Body of pancreas (tissue), 4 donors: ENCODE data around the gene FBXO38. TPM values are rescaled to one million over a fixed set of nuclear protein-coding genes. Genes with fewer than 3 reads are reported as not detected.

Experiments
- ATAC-seq: fragments of 150-250 bp; one replicate; pipeline ENCODE4 v1.9.1; 2016
- DNase-seq, 4 donors: peaks; one replicate each; pipeline ENCODE4 v3.0.0-alpha.2; 2019
- H3K27ac ChIP-seq, 4 donors: fragments of 200-600 bp; sonication (generic); 1 replicate in 3 of 4; 2 replicates in 1 of 4; pipeline versions ENCODE4 v1.5.1 to v1.6.1; 2016 to 2019; ENCODE audit warnings: mild to moderate bottlenecking in 1 of 4, mixed read lengths in 1 of 4, moderate library complexity in 1 of 4
- H3K27me3 ChIP-seq, 2 donors: fragments of 200-600 bp; sonication (generic); one replicate each; pipeline ENCODE4 v1.6.0; 2016; ENCODE audit warnings: mild to moderate bottlenecking in 1 of 2
- H3K36me3 ChIP-seq, 2 donors: fragments of 200-600 bp; sonication (generic); replicated peaks in 1 of 2; 2 replicates each; pipeline ENCODE4 v1.5.1; 2016; ENCODE audit warnings: low read depth in 2 of 2; ENCODE audit not compliant: insufficient read depth in 1 of 2
- H3K4me1 ChIP-seq: fragments of 200-600 bp; sonication (generic); one replicate; pipeline ENCODE4 v1.6.0; 2016
- H3K4me3 ChIP-seq, 2 donors: fragments of 200-600 bp; sonication (generic); 1 replicate in 1 of 2; 2 replicates in 1 of 2; pipeline ENCODE4 v1.5.1; 2016 to 2019
- H3K9me3 ChIP-seq, 3 donors: fragments of 200-600 bp; sonication (generic); 1 replicate in 2 of 3; 2 replicates in 1 of 3; pipeline ENCODE4 v1.5.1; 2016
- POLR2A ChIP-seq, 3 donors: fragments of 450-650 bp; IDR thresholded peaks; one replicate each; pipeline ENCODE4 v1.6.1; 2016; ENCODE audit warnings: antibody characterized with exemption in 3 of 3, mild to moderate bottlenecking in 2 of 3
- WGBS, 2 donors: methylation state at CpG; one replicate each; pipeline ENCODE4 v1.1.5; 2017; 5-methylcytosine and 5-hydroxymethylcytosine counted together
- intact Hi-C: fragments of 100-400 bp; cut with DNase I; formaldehyde crosslinking; loops from one replicate; pipeline ENCODE4 v1.15.1; 2023
- total RNA-seq, 2 donors: library from RNA; depleted of rRNA; stranded (reverse); fragments of >200 nt; gene quantifications; one replicate each; pipeline ENCODE4 v1.1.0, GENCODE V29; 2016
- TF ChIP-seq, protein P1 (sequence below), 7 experiments: fragments of 450-650 bp in 4 of 7; fragments of 200-600 bp in 3 of 7; sonication (generic) in 3 of 7; IDR thresholded peaks; one replicate each; pipeline ENCODE4 v1.5.1; 2016 to 2019; ENCODE audit warnings: antibody characterized with exemption in 7 of 7

FBXO38 gene
- total RNA-seq, 2 donors from 2014 or later: 37.9 to 45.7 TPM

DNA sequence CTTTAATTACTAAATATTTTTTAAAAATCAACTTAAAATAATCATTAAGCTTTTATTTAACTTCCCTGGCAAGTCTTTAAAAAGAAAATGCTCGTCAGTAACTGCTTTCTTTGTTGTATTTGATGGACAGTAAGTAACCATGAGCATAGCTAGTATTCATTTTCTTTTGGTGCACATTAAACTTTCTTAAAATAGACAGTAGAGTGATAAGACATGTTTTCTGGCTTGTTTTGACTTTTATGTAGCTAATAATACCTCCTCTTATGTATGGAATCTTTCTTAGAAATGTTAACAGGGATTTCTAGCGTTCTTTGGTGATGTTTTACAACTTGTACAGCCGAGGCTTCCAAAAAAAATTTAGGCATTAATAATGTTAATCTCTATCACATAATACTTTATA is 22.6 kb downstream of the FBXO38 start:
- H3K9me3 ChIP-seq: no peaks in the 10 kb centered on the region
- no peak for ATAC-seq
- DNase-seq: no peak
- no peak overlapping the region for H3K4me3 ChIP-seq
- H3K27me3 ChIP-seq: no peaks in the 10 kb centered on the region
- intact Hi-C loops: no loop called here
- H3K36me3 ChIP-seq: peaks cover 7 to 36% of the 10 kb centered on the region in 2 donors
- 88 to 90% methylated on average over 3 of the region's 3 CpGs for WGBS, 2 donors
- H3K4me1 ChIP-seq: no peaks in the 10 kb centered on the region
- TF ChIP-seq POLR2A (IDR thresholded peaks at IDR 0.05): no peak
- TF ChIP-seq, protein P1, sequence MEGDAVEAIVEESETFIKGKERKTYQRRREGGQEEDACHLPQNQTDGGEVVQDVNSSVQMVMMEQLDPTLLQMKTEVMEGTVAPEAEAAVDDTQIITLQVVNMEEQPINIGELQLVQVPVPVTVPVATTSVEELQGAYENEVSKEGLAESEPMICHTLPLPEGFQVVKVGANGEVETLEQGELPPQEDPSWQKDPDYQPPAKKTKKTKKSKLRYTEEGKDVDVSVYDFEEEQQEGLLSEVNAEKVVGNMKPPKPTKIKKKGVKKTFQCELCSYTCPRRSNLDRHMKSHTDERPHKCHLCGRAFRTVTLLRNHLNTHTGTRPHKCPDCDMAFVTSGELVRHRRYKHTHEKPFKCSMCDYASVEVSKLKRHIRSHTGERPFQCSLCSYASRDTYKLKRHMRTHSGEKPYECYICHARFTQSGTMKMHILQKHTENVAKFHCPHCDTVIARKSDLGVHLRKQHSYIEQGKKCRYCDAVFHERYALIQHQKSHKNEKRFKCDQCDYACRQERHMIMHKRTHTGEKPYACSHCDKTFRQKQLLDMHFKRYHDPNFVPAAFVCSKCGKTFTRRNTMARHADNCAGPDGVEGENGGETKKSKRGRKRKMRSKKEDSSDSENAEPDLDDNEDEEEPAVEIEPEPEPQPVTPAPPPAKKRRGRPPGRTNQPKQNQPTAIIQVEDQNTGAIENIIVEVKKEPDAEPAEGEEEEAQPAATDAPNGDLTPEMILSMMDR (IDR thresholded peaks at IDR 0.05): no peak
- no peak overlapping the region for H3K27ac ChIP-seq

DNA sequence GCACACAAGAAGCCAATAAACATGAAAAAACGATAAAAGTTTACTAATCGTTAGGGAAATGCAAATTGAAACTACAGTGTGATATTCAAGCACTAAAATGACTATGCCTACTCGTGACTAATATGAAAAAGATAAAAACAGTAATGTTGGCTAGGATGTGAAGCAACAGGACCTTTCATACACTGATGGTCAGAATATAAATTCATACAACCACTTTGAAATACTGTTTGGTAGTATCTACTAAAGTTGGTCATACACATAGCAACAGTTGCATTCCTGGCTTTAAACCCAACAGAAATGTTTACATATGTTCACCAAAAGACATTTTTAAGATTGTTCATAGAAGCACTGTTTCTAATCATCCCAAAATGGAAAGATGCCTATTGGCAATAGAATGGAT is 24.3 kb downstream of the FBXO38 start:
- no peak overlapping the region for H3K4me3 ChIP-seq
- H3K27ac ChIP-seq: no peak overlapping the region
- intact Hi-C loops: no loop called here
- H3K36me3 ChIP-seq: peaks cover 7 to 38% of the 10 kb centered on the region in 2 donors
- TF ChIP-seq POLR2A (IDR thresholded peaks at IDR 0.05): no peak
- DNase-seq: no peak
- ATAC-seq: no peak
- H3K4me1 ChIP-seq: no peaks in the 10 kb centered on the region
- no peaks in the 10 kb centered on the region for H3K27me3 ChIP-seq
- no peaks in the 10 kb centered on the region for H3K9me3 ChIP-seq
- WGBS, 2 donors: 91 to 92% methylated on average over 3 of the region's 3 CpGs

DNA sequence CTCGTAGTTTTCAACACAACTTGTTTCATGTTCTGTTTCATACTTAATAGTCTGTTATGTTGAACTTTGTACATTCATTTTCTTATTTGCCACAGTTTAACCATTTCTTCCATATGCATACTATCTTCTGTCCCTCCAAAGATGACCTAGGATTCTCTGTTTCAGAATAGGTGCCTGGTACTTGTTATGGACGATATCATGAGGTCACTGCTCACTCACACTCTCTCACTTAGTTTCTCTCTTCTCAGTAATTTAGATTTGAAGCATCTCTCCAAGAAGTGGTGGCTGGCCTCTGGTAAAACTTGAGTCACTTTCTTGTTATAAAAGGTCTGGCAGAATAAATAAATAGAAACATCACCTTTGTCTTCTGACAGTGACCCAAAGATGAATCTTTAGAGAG is 28.4 kb downstream of the FBXO38 start:
- 89 to 93% methylated on average over 2 of the region's 2 CpGs for WGBS, 2 donors
- Histone ChIP-seq H3K27me3 (no peaks in the 10 kb centered on the region), H3K9me3 (no peaks in the 10 kb centered on the region), H3K4me1 (no peaks in the 10 kb centered on the region), H3K4me3 (no peak overlapping the region), H3K36me3 (peaks cover 7 to 47% of the 10 kb centered on the region in 2 donors), H3K27ac (no peak overlapping the region)
- intact Hi-C loops: no loop called here
- DNase-seq: no peak
- TF ChIP-seq, protein P1 (IDR thresholded peaks at IDR 0.05): no peak
- TF ChIP-seq POLR2A (IDR thresholded peaks at IDR 0.05): no peak
- ATAC-seq: no peak

DNA sequence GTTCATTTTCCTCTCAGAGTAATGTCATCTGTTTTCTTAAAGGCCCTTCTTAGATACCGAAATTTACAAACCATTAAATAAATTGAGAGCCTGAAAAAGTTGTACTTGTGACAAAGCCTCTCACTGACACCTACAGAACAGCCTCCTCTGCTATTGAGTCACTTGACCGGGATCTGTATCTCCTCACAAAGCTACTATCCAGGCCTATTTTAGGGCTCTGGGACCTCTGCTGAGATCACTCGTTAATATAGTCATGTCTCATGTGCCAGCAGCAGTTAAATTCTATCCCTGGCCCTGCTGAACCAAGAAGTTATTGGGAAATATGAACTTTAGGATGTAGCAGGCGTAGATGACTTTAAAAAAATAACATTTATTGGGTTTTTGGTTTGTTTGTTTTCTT is 31.1 kb downstream of the FBXO38 start:
- TF ChIP-seq POLR2A (IDR thresholded peaks at IDR 0.05): no peak
- TF ChIP-seq, protein P1 (IDR thresholded peaks at IDR 0.05): no peak
- H3K27ac ChIP-seq: no peak overlapping the region

DNA sequence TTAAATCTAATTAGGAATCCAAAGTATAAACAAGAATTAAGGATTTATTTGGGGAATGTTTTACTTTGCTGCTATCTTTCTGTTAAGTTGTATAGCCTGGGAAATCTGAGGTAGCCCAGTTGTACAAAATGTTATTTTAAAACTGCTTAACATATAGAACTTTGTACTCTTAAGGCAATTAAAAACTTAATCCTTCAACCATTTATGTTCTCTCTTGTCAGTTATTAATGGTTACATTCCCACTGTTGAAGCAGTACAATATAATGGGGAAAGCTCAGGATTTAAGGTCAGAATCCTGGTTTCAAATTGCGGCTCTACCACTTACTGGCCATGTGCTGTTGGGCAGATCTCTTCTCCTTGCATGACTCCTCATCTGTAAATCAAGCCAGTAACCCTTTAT is 32.7 kb downstream of the FBXO38 start:
- H3K9me3 ChIP-seq: no peaks in the 10 kb centered on the region
- no peaks in the 10 kb centered on the region for H3K4me1 ChIP-seq
- no peak for DNase-seq
- H3K27me3 ChIP-seq: no peaks in the 10 kb centered on the region
- H3K4me3 ChIP-seq: no peak overlapping the region
- TF ChIP-seq, protein P1 (IDR thresholded peaks at IDR 0.05): no peak
- TF ChIP-seq POLR2A (IDR thresholded peaks at IDR 0.05): no peak
- WGBS, 2 donors: 70 to 88% methylated on average over 1 of the region's 1 CpG
- peaks cover 0 to 27% of the 10 kb centered on the region in 2 donors for H3K36me3 ChIP-seq
- ATAC-seq: no peak
- intact Hi-C loops: no loop called here
- no peak overlapping the region for H3K27ac ChIP-seq

More for the DNA sequence above, 31.1 kb downstream of the FBXO38 start:
- DNase-seq: no peak
- Histone ChIP-seq H3K27me3 (no peaks in the 10 kb centered on the region), H3K9me3 (no peaks in the 10 kb centered on the region), H3K36me3 (peaks cover 6 to 40% of the 10 kb centered on the region in 2 donors), H3K4me3 (no peak overlapping the region), H3K4me1 (no peaks in the 10 kb centered on the region)
- 88% methylated on average over 4 of the region's 4 CpGs for WGBS, 2 donors
- intact Hi-C loops: no loop called here
- no peak for ATAC-seq
